DMS79 (cell line): ENCODE data around the gene FAM3D.
"Not testable (repeated sequence)": the region's sequence is repeated elsewhere in the genome, so short reads cannot be mapped to it uniquely, and the experiment has no call there.

Experiments
- DNase-seq: peaks from one replicate; lab custom pipeline; 2025; lab: John Stamatoyannopoulos, UW

Gene FAM3D

DNA sequence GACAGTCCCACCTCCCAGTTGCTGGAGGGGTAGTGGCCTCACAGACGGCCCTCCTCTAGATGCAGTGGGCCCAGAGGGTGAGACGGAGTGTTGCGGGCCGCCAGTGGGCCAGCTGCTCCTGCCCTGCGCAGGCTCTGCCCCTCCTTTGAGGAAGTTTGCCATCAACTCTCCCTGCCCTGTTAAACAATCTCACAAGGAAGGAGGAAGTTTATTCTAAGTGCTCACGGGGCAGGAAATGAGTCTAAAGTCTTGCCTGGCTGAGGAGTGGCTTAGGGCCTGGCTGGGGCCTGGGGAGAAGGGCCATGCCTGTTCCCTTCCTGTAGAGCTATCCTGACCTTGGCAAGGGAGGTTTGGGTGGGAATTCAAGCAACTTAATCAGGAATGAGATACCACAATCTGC lies at the start of gene FAM3D:
FAM3D (minus strand) TSS at position 92 of the 400 bp plus-strand sequence. CDS start 11,211 bp downstream, outside the sequence.
- no peak for DNase-seq

DNA sequence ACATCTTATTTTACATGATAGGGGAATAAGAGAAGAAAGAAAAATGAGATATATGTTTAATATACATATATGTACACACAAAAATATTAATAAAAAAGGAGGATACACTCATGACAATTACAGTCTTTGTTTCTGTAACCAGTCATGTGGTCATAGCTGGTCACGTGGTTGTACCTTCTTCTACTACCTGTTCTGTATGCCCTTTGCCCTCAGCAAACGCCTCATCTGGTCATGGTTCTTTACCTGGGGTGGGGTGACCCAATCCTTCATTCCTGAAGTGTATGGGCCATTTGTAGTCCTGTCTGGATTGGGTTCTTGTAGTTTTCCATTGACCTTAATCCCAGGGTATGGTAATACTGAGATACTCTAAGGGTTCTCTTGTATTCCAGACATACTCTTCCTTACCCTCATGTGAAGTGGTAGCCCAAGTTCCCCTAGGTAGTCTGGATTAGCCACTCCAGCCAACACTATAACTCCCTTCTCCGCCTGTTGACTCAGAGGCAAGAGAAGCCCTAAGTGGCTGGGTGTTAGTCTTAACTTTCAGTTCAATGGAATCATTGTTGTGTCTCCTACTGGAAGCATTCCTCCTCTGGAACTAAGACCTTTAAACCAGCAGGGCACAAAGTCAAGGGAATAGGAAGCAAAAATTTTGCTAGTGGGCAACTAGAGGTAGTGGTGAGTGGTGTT lies 47.3 kb upstream of the FAM3D start:
- DNase-seq = no peak

DNA sequence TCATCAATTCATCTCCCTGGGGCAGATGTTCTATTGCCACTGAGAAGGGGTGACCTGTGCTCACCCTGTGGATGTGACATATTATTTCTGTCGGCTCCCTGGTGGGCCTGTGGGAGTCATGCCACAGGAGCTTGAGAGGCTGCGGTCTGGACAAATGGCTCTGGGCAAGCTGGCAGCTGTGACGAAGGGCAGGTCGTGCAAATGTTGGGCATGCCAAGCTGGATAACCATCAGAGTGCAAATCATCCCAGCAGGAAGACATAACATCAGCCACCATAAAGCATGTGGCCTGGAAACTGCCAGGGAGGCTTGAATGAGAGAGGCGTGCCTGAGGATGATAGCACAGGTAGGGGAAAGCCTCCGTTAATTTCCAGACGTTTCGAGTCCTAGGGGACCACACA lies 45.3 kb upstream of the FAM3D start:
- DNase-seq = no peak

- DNase-seq = not testable (repeated sequence)
These were observed 42.4 kb upstream of the FAM3D start for GRCh38 chr3:58708983-58709382.

DNA sequence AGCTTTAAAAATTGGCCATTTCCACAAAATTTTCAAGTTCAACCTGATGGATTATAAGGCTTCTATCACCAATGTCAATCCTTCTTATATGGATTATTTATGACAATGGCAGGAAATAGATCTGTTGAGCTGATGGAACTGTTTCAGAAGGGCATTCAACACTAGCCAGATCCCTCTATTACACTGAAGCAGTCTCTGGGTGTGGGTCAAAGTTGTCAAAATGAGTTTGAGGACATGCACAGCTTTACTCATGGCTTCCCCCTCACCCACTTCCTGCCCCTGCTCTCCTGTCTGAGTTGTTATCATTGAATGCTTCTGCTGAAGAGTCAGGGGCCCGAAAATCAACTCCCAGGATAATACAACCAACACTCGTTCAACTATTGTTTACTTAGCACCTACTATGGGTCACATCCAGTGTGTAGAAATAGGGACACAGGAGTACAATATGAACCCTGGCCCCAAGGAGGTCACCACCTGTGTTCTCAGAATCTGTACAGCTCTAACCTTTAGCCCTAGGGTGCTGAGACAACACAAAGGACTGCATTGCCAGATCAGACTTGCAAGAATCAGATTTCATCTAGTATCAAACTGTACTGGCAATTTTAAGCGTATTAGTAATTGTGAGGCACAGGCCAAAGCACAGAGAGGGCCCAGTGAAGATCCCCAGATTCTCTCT lies 41.7 kb upstream of the FAM3D start:
- DNase-seq = no peak

DNA sequence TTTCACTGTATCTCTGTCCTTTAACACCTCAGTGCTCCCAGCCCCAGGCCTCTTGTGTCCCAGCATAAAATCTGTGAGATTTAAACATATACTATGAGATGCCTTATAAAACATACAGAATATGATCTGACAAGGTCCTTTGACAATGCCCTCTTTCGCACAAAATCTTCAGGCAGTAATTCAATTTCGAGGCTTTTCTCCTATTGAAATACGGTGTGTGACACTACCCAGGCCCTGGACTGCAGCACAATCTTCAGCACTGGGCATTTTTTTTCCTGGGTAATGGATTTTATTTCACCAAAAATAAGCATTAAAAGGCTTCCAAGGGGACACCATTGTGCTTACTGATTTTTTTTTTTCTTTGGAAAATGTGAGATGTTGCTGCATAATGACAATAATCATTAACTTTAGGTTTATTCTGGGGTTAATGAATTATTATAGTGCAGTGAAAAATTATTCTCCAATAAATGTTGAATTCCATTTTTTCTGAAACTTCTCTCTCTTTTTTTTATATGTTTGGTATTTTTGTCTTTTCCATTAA lies 40.9 kb upstream of the FAM3D start:
- no peak for DNase-seq

DNA sequence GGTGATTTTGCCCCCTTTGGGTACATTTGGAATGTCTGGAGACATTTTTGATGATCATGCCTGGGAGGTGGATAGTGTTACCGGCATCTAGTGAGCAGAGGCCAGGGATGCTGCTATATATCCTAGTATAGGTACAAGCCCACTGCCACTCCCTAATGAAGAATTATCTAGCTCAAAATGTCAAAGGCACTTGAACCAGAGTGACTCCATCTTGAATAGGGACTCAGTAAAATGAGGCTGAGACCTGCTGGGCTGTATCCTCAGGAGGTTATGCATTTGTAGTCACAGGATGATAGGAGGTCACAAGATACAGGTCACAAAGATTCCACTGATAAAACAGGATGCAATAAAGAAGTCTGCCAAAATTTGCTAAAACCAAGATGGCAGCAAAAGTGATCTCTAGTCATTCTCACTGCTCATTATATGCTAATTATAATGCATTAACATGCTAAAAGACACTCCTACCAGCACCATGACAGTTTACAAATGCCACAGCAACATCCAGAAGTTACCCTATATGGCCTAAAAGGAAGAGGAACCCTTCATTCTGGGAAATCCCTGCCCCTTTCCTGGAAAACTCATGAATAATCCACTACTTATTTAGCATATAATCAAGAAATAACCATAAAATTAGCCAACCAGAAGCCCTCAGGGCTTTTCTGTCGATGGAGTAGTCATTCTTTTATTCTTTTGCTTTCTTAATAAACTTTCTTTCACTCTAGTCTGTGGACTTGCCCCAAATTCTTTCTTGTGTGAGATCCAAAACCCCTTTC lies 40.0 kb upstream of the FAM3D start:
- no peak for DNase-seq

DNA sequence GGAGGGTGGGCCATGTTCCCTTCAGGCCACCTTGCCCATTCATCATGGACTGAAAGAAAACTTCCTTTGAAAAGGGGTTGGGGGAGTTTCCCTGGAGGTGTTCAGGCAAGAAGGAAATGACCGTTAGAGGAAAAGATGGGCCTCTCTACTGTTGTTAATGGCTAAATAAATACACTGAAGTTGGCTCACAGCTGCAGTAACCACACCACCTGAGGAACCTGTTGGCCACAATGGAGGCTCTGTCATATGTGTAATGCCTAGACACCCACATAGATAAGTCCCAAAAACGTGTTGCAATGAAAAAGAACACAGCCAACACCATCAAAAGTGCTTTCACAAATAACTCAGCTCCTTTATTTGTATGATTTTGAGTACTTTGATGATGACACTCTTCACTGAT lies 38.2 kb upstream of the FAM3D start:
- no peak for DNase-seq

DNA sequence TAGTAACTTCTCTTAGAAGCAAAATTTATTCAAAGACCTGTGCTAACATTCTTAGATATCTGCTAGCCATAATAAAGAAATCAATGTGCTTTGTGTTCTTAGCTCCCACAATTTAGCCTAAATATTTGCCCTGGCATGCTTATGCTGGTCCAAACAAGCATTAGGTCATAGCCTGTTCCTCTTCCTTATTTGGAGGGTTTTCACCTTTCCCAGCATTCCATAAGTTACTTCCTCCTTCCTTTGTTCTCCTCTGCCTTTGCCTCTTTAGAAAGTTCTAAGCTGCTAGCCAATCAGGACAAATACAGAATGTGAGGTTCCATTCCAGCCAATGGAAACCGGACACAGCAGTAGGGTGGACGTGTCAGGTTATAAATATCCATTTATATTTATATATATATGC lies 37.7 kb upstream of the FAM3D start:
- DNase-seq = not testable (repeated sequence)

DNA sequence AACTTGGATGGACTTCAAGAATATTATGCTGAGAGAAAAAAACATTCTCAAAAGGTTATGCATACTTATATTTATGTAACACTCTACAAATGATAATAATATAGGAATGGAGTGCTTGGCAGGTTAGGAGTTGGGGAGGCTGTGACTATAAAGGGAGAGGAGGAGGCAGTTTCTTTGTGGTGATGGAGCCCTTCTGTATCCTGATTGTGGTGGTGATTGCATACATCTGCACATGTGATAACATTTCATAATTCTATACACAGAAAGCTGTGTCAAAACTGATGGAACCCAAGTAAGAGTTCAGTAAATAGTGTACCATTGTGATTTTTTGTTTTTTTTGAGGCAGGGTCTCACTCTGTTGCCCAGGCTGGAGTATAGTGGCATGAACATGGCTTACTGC lies 31.7 kb upstream of the FAM3D start:
- no peak for DNase-seq

DNA sequence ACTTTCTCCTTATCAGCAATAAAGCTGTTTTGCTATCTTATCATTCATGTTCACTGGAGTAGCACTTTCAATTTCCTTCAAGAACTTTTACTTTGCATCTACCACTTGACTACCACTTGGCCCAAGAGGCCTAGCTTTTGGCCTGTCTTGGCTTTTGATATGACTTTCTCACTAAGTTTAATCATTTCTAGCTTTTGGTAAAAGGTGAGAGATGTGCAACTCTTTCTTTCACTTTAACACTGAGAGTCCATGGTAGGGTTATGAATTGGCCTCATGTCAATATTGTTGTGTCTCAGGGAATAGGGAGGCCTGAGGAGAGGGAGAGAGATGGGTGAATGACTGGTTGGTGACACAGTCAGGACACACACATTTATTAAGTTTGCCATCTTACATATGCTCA lies 31.0 kb upstream of the FAM3D start:
- DNase-seq = no peak

DNA sequence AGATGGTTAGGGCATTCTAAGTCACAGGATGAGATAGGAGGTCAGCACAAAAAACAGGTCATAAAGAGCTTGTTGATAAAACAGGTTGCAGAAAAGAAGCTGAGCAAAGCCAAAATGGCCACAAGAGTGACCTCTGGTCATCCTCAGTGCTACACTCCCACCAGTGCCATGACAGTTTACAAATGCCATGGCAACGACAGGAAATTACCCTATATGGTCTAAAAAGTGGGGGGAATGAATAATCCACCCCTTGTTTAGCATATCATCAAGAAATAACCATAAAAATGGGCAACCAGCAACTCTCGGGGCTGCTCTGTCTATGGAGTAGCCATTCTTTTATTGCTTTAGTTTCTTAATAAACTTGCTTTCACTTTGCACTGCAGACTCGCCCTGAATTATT lies 30.2 kb upstream of the FAM3D start:
- DNase-seq = not testable (repeated sequence)

DNA sequence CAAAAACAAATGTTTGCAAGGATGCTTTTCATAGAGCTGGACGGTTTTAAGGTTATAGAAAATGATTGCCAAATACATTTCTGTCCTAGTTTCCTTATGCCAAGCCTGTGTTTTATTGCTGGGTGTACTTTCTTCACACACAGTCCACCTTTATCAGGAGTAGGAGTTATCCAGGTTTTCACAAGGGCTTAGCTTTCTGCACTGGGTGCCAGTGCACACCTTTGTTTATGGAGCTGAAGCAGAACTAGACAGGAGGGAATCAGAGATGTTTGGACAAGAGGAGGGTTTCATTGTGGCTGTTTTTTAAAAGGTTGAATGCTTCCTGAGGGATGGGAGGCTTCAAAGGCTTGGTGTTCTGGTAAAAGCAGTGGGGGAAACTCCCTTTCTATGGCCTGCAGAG lies 29.5 kb upstream of the FAM3D start:
- no peak for DNase-seq

DNA sequence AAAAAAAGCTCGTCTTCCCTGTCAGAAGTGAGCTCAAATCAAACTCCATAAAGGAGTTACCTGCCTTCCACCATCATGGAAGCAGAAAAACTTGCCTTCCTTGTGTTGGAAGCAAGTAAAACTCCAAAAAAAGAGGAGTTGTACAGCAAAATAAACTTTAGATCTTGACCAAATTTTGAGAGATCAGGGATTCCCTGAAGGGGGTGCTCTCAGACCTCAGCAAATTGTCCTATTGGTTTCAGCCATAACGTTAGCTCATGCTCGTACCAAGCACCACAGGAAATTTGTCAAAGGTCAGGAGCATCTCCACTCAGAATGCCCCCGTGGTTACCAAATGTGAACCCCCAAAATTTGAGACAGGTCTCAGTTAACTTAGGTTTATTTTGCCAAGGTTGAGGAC lies 28.7 kb upstream of the FAM3D start:
- DNase-seq = not testable (repeated sequence)

DNA sequence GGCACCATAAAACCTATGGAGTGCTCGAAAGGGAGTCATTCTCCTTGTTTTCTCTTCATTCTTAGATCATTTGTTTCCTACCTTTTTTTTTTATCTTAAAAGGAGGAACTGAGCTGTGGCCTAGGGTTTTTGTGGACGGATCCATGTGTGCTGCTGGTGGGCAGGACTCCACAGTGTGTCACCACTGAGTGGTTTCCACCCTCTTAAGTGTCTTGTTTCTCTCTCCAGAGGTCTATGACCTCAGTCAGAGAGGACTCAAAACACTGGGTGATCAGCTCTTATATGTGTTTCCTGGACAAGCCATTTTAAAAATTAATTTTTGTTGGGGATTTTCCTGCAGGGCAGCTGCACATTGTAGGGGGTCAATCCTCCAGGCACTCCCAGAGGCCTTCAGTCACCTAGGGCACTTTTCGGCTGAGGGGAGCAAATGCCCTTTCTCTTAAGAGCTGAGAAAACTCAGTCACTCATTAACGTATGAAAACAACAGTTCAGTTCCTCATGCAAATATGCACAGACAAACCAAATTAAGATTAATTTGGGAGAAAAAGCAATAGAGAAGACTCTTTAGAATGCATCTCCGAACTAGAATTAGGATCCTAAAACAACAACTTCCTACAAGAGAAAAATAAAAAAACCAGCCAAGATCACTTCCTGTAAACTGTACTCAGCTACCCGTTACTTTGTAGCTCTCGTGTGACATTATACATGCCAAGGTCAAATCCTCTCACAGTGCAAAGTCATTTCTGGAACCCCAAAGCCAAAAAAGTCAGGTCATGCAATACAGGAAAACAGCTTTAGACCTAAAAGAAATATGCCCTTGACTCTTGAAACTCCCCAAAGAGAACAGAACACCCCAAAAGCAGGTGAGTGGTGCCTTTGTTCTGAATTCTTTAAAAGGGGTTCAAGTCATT lies 27.6 kb upstream of the FAM3D start:
- no peak for DNase-seq

- no peak for DNase-seq
These were observed 25.9 kb upstream of the FAM3D start for GRCh38 chr3:58692484-58692883.

DNA sequence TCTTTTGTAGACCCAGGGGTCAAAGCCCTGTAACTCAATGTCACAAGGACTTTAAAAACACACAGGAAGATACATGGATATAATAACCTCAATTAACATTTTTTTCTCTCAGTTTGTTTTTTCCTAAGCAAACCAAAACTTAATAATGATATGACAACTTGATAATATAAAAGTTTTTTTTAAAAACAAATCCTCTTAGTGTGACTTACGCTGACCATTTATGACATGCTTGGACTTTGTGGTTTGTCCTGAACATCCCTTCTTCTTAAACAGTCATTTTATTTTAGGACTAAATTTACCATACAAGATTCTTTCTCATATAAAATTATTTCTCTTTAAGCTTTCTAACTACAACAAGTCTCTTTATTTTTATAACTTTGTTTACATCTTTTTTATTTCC lies 25.4 kb upstream of the FAM3D start:
- no peak for DNase-seq

GRCh38 chr3:58690490-58690889 lies 23.9 kb upstream of the FAM3D start:
- DNase-seq = no peak

- no peak for DNase-seq
These were observed 22.0 kb upstream of the FAM3D start for GRCh38 chr3:58688574-58688973.

GRCh38 chr3:58686847-58687246 lies 20.3 kb upstream of the FAM3D start:
- no peak for DNase-seq

DNA sequence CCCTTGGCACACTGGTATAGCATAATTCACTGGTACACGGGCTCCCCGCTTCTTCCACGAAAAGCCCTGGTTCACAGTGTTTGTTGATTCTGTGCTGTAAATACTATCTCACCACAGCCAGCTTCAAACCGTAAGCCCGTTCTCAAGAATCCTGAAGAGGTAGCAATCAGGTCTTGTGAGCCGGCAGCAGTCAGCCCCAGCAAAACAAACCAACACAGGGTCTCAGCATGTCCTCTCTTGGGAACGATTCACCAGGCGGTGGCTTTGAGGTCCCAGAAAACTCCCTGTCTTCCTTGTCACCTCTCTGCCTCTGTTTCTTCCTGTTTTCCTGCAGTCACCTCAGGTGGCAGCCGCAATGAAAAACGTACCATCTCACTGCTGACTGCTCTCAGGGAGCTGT lies 19.1 kb upstream of the FAM3D start:
- no peak for DNase-seq

DNA sequence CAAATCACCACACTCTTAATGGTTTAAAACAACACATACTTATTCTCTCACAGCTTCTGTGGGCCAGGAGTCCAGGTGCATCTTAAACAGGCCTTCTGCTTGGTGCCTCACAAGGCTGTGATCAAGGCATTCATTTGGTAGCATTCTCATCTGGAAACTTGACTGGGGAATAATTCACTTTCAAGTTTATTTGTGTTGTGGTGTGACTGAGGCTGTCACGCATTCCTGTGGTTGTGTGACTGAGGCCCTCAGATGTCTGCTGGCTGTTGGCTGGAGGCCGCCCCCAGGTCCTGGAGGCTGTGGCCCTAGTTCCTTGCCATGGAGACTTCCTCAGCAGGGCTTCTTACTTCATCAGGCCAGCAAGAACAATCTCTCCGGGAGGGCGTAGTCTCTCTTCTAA lies 16.9 kb upstream of the FAM3D start:
- DNase-seq = peak; percentile 14
